Muscle layer of colon (tissue), 2 donors: Measurements from ENCODE around the gene LRRC4C.
"Not testable (repeated sequence)": the region's sequence is repeated elsewhere in the genome, so short reads cannot be mapped to it uniquely, and the experiment has no call there.

Experiments used
- H3K27ac ChIP-seq: one replicate; pipeline ENCODE4 v1.7.0; 2013; ENCODE audit warnings: low read depth, mild to moderate bottlenecking, low read length, moderate library complexity
- H3K27me3 ChIP-seq, 2 donors: one replicate each; pipeline ENCODE4 v1.7.0; 2013; ENCODE audit warnings: low read length in 2 of 2, mild to moderate bottlenecking in 2 of 2; ENCODE audit not compliant: insufficient read depth in 2 of 2, control insufficient read depth in 1 of 2
- H3K36me3 ChIP-seq: one replicate; pipeline ENCODE4 v1.7.0; 2013; ENCODE audit warnings: mild to moderate bottlenecking, low read length; ENCODE audit not compliant: insufficient read depth
- H3K4me1 ChIP-seq: one replicate; pipeline ENCODE4 v1.7.0; 2013; ENCODE audit warnings: mild to moderate bottlenecking, low read length; ENCODE audit not compliant: insufficient read depth
- H3K4me3 ChIP-seq, 2 donors: one replicate each; pipeline ENCODE4 v1.7.0; 2013; ENCODE audit warnings: low read length in 2 of 2, low read depth in 1 of 2, mild to moderate bottlenecking in 1 of 2, moderate library complexity in 1 of 2
- H3K9ac ChIP-seq: one replicate; pipeline ENCODE4 v1.7.0; 2013; ENCODE audit warnings: low read length
- H3K9me3 ChIP-seq: one replicate; pipeline ENCODE4 v1.7.0; 2013; ENCODE audit warnings: mild to moderate bottlenecking, low read length
- donor health status: abdominal sarcoma.
- donor health status: Adenocarcinoma of cecum.

The LRRC4C gene

DNA sequence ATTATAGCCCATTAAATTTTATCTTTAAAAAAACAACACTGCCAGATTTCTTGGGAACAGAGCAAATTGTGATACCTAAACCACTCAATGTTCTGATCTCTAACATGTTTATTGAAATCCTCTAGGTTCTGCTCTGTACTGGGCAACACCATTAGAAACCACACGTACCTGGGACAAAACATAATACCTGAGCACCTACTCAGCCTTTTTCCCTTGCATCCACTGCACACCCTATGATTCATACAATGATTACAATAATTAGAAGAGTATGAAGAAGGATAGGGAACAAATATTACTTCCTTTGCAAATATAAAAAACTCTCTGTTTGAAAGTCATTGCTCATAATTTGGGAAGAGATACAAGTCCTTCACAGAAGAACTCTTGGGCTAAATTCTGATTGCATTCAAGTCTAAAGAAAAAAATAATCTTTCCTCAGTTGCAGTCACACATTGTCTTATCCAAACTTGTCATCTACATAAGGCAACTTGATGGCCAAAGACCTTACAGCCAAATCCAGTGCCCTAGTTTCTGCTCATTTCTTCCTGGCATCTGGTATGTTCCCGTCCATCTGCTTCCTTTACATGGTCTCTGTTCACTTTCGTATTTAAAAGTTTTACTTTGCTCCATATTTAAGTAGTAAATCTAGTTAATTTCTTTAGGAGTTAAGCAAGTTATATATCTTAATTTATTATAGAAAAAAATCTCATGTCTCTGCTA, 407.4 kb downstream of the LRRC4C start:
- Histone ChIP-seq H3K9me3 (no peaks in the 10 kb centered on the region), H3K4me1 (no peaks in the 10 kb centered on the region), H3K36me3 (no peaks in the 10 kb centered on the region), H3K27ac (no peak overlapping the region), H3K9ac (no peak overlapping the region), H3K4me3 (no peak overlapping the region), H3K27me3 (no peaks in the 10 kb centered on the region)

DNA sequence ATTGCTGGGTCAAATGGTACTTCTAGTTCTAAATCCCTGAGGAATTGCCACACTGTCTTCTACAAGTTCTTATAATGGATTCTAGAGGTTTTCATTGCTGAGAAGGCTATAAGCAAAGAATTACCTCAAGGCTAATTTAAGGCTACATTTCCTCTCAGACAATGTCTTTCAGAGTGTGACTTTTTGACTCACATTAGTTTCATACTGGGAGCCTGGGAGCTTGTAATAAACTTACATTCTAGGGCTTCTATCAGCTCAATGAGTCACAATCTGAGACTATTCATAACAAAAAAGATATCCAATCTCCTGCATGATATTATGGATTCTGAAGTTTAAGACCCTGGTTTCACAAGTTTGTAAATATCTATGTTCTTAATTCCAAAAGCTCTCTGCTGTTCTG, 408.7 kb downstream of the LRRC4C start:
- Histone ChIP-seq H3K9ac (no peak overlapping the region), H3K9me3 (no peaks in the 10 kb centered on the region), H3K27me3 (no peaks in the 10 kb centered on the region), H3K4me3 (no peak overlapping the region), H3K4me1 (no peaks in the 10 kb centered on the region), H3K27ac (no peak overlapping the region), H3K36me3 (no peaks in the 10 kb centered on the region)

GRCh38 chr11:41047229-41047628, 412.2 kb downstream of the LRRC4C start:
- Histone ChIP-seq H3K9ac (no peak overlapping the region), H3K4me3 (no peak overlapping the region), H3K9me3 (no peaks in the 10 kb centered on the region), H3K27ac (no peak overlapping the region), H3K4me1 (no peaks in the 10 kb centered on the region), H3K36me3 (no peaks in the 10 kb centered on the region), H3K27me3 (no peaks in the 10 kb centered on the region)

GRCh38 chr11:41045266-41045665, 414.2 kb downstream of the LRRC4C start:
- no peak overlapping the region for H3K4me3 ChIP-seq
- H3K27ac ChIP-seq = no peak overlapping the region
- no peak overlapping the region for H3K9ac ChIP-seq
- no peaks in the 10 kb centered on the region for H3K27me3 ChIP-seq
- no peaks in the 10 kb centered on the region for H3K36me3 ChIP-seq
- no peaks in the 10 kb centered on the region for H3K9me3 ChIP-seq
- H3K4me1 ChIP-seq = no peaks in the 10 kb centered on the region

DNA sequence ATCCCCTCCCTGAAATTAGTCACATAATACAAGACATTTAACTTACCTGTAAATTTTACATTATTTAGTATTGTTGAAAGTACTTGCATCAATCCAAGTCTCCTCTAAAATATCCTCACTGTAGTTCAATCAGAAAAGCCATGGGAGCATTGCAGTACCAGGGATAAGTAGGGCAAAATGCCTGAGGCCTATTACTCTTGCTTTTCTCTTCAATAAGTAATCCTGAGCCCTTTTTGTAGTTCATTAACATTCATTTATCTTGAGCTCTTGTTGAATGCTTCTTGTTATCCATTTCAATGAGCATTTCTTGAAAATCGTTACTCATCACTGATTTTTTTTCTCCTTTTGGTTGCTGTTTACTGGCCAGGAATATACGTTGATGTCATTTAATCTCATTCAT, 414.7 kb downstream of the LRRC4C start:
- H3K27me3 ChIP-seq = no peaks in the 10 kb centered on the region
- H3K27ac ChIP-seq = no peak overlapping the region
- no peaks in the 10 kb centered on the region for H3K4me1 ChIP-seq
- H3K36me3 ChIP-seq = no peaks in the 10 kb centered on the region
- H3K9me3 ChIP-seq = no peaks in the 10 kb centered on the region
- H3K4me3 ChIP-seq = no peak overlapping the region
- H3K9ac ChIP-seq = no peak overlapping the region

- H3K4me3 ChIP-seq = no peak overlapping the region
- no peaks in the 10 kb centered on the region for H3K36me3 ChIP-seq
- no peak overlapping the region for H3K9ac ChIP-seq
- no peaks in the 10 kb centered on the region for H3K4me1 ChIP-seq
- no peaks in the 10 kb centered on the region for H3K27me3 ChIP-seq
- no peak overlapping the region for H3K27ac ChIP-seq
- no peaks in the 10 kb centered on the region for H3K9me3 ChIP-seq
Observed at GRCh38 chr11:41042688-41043087, 416.8 kb downstream of the LRRC4C start.

GRCh38 chr11:41040474-41040873, 419.0 kb downstream of the LRRC4C start:
- Histone ChIP-seq H3K4me1 (no peaks in the 10 kb centered on the region), H3K36me3 (no peaks in the 10 kb centered on the region), H3K27me3 (no peaks in the 10 kb centered on the region), H3K4me3 (no peak overlapping the region), H3K9ac (no peak overlapping the region), H3K27ac (no peak overlapping the region), H3K9me3 (no peaks in the 10 kb centered on the region)

GRCh38 chr11:41039592-41039991, 419.9 kb downstream of the LRRC4C start:
- Histone ChIP-seq H3K4me3 (no peak overlapping the region), H3K36me3 (no peaks in the 10 kb centered on the region), H3K9ac (no peak overlapping the region), H3K4me1 (no peaks in the 10 kb centered on the region), H3K27me3 (no peaks in the 10 kb centered on the region), H3K27ac (no peak overlapping the region), H3K9me3 (no peaks in the 10 kb centered on the region)

GRCh38 chr11:41031551-41032060, 427.8 kb downstream of the LRRC4C start:
- Histone ChIP-seq H3K27ac (no peak overlapping the region), H3K36me3 (no peaks in the 10 kb centered on the region), H3K4me3 (no peak overlapping the region), H3K4me1 (no peaks in the 10 kb centered on the region), H3K9ac (no peak overlapping the region), H3K27me3 (no peaks in the 10 kb centered on the region), H3K9me3 (no peaks in the 10 kb centered on the region)

GRCh38 chr11:41020259-41020658, 439.2 kb downstream of the LRRC4C start:
- Histone ChIP-seq H3K36me3 (no peaks in the 10 kb centered on the region), H3K27ac (no peak overlapping the region), H3K9ac (no peak overlapping the region), H3K4me3 (no peak overlapping the region), H3K4me1 (no peaks in the 10 kb centered on the region), H3K9me3 (no peaks in the 10 kb centered on the region), H3K27me3 (no peaks in the 10 kb centered on the region)

GRCh38 chr11:41019666-41020065, 439.8 kb downstream of the LRRC4C start:
- H3K36me3 ChIP-seq, H3K4me1 ChIP-seq, H3K27me3 ChIP-seq, H3K9ac ChIP-seq, H3K27ac ChIP-seq, H3K9me3 ChIP-seq, H3K4me3 ChIP-seq: not testable (repeated sequence)

DNA sequence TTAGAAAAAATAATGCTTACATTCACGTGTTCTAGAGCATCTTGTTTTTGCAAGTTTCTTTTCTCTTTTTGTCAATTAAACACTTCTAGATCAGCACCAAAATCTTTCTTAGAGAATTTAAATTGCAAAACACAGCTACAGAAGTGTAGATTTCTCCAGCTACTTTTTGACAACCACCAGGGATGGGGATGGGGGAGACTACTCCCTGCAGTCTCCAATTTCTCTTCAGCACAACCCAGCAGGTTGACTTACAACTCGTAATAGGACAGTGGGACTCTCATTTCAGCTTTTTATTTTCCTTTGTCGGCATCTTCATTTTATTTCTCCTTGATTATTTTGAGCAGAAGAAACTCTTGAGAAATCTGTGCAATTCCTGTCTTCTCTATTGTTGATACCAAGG, 441.2 kb downstream of the LRRC4C start:
- H3K4me1 ChIP-seq = no peaks in the 10 kb centered on the region
- H3K27me3 ChIP-seq = no peaks in the 10 kb centered on the region
- no peak overlapping the region for H3K9ac ChIP-seq
- H3K36me3 ChIP-seq = no peaks in the 10 kb centered on the region
- H3K9me3 ChIP-seq = no peaks in the 10 kb centered on the region
- H3K27ac ChIP-seq = no peak overlapping the region
- H3K4me3 ChIP-seq = no peak overlapping the region
